OCI-LY3 (cell line): ENCODE measurements around the gene SIL1.

Experiments
- EZH2phosphoT487 ChIP-seq: fragments of 200-600 bp; shearing (Covaris generic); IDR thresholded peaks from 2 replicates; pipeline ENCODE4 v1.6.1; 2018; ENCODE audit warnings: antibody characterized with exemption, mixed run types, low read depth
- TF ChIP-seq, protein P1 (sequence below): fragments of 200-600, 300-600 bp; sonication (generic); IDR thresholded peaks from 2 replicates; pipeline ENCODE4 v1.5.1; 2014; ENCODE audit warnings: antibody characterized with exemption, low read length, low read depth

GRCh38 chr5:139077899-139078298, 120.3 kb downstream of the SIL1 start:
- TF ChIP-seq, protein P1, sequence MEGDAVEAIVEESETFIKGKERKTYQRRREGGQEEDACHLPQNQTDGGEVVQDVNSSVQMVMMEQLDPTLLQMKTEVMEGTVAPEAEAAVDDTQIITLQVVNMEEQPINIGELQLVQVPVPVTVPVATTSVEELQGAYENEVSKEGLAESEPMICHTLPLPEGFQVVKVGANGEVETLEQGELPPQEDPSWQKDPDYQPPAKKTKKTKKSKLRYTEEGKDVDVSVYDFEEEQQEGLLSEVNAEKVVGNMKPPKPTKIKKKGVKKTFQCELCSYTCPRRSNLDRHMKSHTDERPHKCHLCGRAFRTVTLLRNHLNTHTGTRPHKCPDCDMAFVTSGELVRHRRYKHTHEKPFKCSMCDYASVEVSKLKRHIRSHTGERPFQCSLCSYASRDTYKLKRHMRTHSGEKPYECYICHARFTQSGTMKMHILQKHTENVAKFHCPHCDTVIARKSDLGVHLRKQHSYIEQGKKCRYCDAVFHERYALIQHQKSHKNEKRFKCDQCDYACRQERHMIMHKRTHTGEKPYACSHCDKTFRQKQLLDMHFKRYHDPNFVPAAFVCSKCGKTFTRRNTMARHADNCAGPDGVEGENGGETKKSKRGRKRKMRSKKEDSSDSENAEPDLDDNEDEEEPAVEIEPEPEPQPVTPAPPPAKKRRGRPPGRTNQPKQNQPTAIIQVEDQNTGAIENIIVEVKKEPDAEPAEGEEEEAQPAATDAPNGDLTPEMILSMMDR, result no peak
- no peak for TF ChIP-seq EZH2phosphoT487
